Heart left ventricle (tissue), 16 donors: ENCODE results near the gene MSANTD1. TPM values are rescaled to one million over a fixed set of nuclear protein-coding genes. Genes with fewer than 3 reads are reported as not detected.
A peak's percentile ranks its signal among the peaks of the same experiment; 100 is the strongest.

ENCODE experiments used
- ATAC-seq, 4 donors: fragments of 200-7000 bp; cut with Tn5 transposase; one replicate each; pipeline ENCODE4 v1.9.1; 2020 to 2022; ENCODE audit warnings: moderate library complexity in 4 of 4, mild to moderate bottlenecking in 3 of 4, moderate number of reproducible peaks in 1 of 4
- DNase-seq, 5 donors: peaks; one replicate each; pipeline ENCODE4 v3.0.0-alpha.2; 2020
- H3K27ac ChIP-seq, 12 donors: fragments of 200-600 bp; sonication (generic) in 4 of 12; one replicate each; pipeline versions ENCODE4 v1.5.0 to v1.8.0; 2016 to 2022; ENCODE audit warnings: mild to moderate bottlenecking in 2 of 12
- H3K27me3 ChIP-seq, 9 donors: fragments of 200-600 bp; sonication (generic) in 2 of 9; one replicate each; pipeline versions ENCODE4 v1.5.1 to v1.8.0; 2016 to 2022; ENCODE audit warnings: mild to moderate bottlenecking in 3 of 9
- H3K36me3 ChIP-seq, 9 donors: fragments of 200-600 bp; sonication (generic) in 2 of 9; one replicate each; pipeline versions ENCODE4 v1.5.0 to v1.8.0; 2018 to 2022; ENCODE audit warnings: mild to moderate bottlenecking in 2 of 9
- H3K4me1 ChIP-seq, 12 donors: fragments of 200-600 bp; sonication (generic) in 4 of 12; one replicate each; pipeline versions ENCODE4 v1.5.0 to v1.8.0; 2016 to 2022; ENCODE audit warnings: mild to moderate bottlenecking in 3 of 12
- H3K4me3 ChIP-seq, 12 donors: fragments of 200-600 bp; sonication (generic) in 4 of 12; one replicate each; pipeline versions ENCODE4 v1.5.0 to v1.8.0; 2017 to 2022; ENCODE audit warnings: mild to moderate bottlenecking in 9 of 12, moderate library complexity in 4 of 12
- H3K9me3 ChIP-seq, 12 donors: fragments of 200-600 bp; sonication (generic) in 4 of 12; one replicate each; pipeline versions ENCODE4 v1.5.0 to v1.8.0; 2016 to 2022; ENCODE audit warnings: mild to moderate bottlenecking in 1 of 12
- CTCF ChIP-seq, 12 donors: fragments of 200-600 bp; sonication (generic) in 4 of 12; IDR thresholded peaks; one replicate each; pipeline versions ENCODE4 v1.5.0 to v1.8.0; 2018 to 2022; ENCODE audit warnings: antibody characterized with exemption in 12 of 12, mild to moderate bottlenecking in 5 of 12
- POLR2A ChIP-seq, 2 donors: fragments of 450-650 bp; IDR thresholded peaks; one replicate each; pipeline ENCODE4 v1.6.1; 2017; ENCODE audit warnings: antibody characterized with exemption in 2 of 2, mild to moderate bottlenecking in 2 of 2, moderate library complexity in 2 of 2
- WGBS, 4 donors: extraction: QIAGEN DNeasy Blood & Tissue Kit in 2 of 4; methylation state at CpG; one replicate each; pipeline versions ENCODE4 v1.1.5 to v1.1.7; 2013 to 2018; 5-methylcytosine and 5-hydroxymethylcytosine counted together
- intact Hi-C, 10 donors: fragments of 100-400 bp; cut with DNase I; formaldehyde crosslinking; loops; one replicate each; pipeline versions ENCODE4 v1.11.1 to v1.14.2; 2022
- polyA plus RNA-seq, 2 donors: library from polyadenylated mRNA; stranded (reverse); fragments of 200-250 nt; gene quantifications; one replicate each; pipeline ENCODE4 v1.2.3, GENCODE V29; 2013
- total RNA-seq, 9 donors: library from RNA; depleted of rRNA in 2 of 9; stranded (reverse); fragments of >200 nt in 2 of 9; fragmentation: NEBNext Ultra II Directional in 3 of 9; extraction: Animal tissue kit (Norgen Biotek cat#: 25700) in 3 of 9; gene quantifications; one replicate each; pipeline versions ENCODE4 v1.1.0 to v1.2.4, GENCODE V29; 2016 to 2023
- donor health status: ischemic (EF 13 %, LVEDD 7.1; RV severe dilation, severe dysfunction).
- donor health status: healthy with polysubstance abuse.
- donor health status: DM: no; HTN: yes; CAD: no.
- donor health status: DM: no; HTN: no; CAD: no.
- donor health status: ischemic (EF 25% LVEDD 6.9; RV normal size, moderate dysfunction).
- donor health status: ischemic (EF 25% LVEDD 5.7; RV mildly dilated, moderate dysfunction).
- donor health status: healthy.
- donor health status: DM: yes; HTN: yes; CAD: no.
- donor health status: ischemic (EF 35%, LVEDD 5.7; RV mildly dilated, moderate dysfunction).
- donor health status: nonischemic (EF 11% LVEDD 7.7; RV severe dilation, severe dysfunction).
- donor health status: DM: yes; HTN: yes; CAD: no.
- donor health status: PGD.
- donor health status: ischemic (EF 29% LVEDD 5.4; RV normal size, mild dysfunction).
- donor health status: nonischemic (EF 23%, LVEDD 6.1; RV moderate dilation, normal function).

Gene MSANTD1
- total and polyA plus RNA-seq, 11 donors, result 0.30 to 0.93 (median 0.34) TPM; not detected in 2

- Histone ChIP-seq H3K4me1 (no peaks in the 10 kb centered on the region), H3K27me3 (no peaks in the 10 kb centered on the region), H3K36me3 (peaks cover 0 to 5% (median 0%) of the 10 kb centered on the region in 9 donors), H3K27ac (no peak overlapping the region), H3K9me3 (no peaks in the 10 kb centered on the region), H3K4me3 (no peak overlapping the region)
- ATAC-seq, result no peak
- DNase-seq, result peak in 4 of 5 donors; percentile 3 to 48 (median 14)
- intact Hi-C loops, result no loop called here
- TF ChIP-seq CTCF (IDR thresholded peaks at IDR 0.05), result no peak
- no peak for TF ChIP-seq POLR2A (IDR thresholded peaks at IDR 0.05)
- WGBS, 4 donors, result 90 to 95% (median 94%) methylated on average over 5 to 9 of the region's 9 CpGs
Measured at GRCh38 chr4:3257103-3257555, 8.2 kb downstream of the MSANTD1 start.

DNA sequence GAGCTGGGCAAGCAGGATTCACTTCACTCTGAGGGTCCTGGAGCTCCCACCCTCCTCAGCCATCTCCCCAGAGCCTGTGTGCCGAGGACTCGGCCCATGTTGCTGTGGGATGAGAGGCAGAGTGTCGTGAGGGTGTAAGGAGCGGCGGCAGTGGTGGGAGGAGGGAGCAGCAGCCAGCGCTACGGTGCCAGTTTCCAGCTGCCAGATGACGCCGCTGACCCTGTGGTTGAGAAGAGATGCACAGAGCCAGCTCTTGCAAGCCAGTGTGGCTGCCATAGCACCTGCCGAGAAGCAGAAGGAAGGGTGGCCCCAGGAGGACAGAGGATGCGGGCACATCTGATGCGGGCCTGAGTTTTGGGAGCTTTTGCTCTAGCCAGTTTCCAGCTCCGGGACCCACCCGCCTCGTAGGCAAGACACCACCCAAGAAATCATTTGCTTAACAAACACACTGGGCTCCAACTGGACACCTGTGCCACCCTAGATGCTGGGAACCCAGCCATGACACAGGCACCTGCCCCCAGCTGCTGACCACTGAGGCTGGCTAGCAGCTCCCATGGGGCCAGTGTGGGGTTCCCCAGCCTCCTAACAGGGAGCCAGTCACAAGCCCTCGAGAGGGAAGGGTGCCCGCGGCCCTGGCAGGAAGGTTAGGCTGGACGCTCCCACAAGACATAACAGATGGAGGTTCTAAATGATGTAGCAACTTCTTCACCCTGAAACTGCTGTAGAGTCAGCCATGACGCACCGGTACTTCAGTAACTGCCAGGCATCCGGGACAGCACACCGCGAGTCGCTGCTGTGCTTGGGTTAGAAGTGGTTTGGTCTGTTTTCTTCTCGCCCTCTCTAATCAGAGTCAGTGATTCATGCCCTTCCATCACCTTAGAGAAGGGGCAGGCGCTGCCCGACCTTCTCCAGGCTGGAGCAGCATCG, 8.9 kb downstream of the MSANTD1 start:
- Histone ChIP-seq H3K4me1 (no peaks in the 10 kb centered on the region), H3K4me3 (no peak overlapping the region), H3K27me3 (no peaks in the 10 kb centered on the region), H3K27ac (no peak overlapping the region), H3K9me3 (no peaks in the 10 kb centered on the region), H3K36me3 (peaks cover 0 to 5% (median 0%) of the 10 kb centered on the region in 9 donors)
- ATAC-seq (no peak), DNase-seq (peak in 3 of 5 donors; percentile 2 to 14 (median 12))
- WGBS, 4 donors, result 88 to 93% (median 88%) methylated on average over 22 to 29 of the region's 29 CpGs
- intact Hi-C loops, result no loop called here
- no peak for TF ChIP-seq CTCF (IDR thresholded peaks at IDR 0.05)
- no peak for TF ChIP-seq POLR2A (IDR thresholded peaks at IDR 0.05)

GRCh38 chr4:3261411-3262207, 12.7 kb downstream of the MSANTD1 start:
- Histone ChIP-seq H3K4me1 (no peaks in the 10 kb centered on the region), H3K4me3 (no peak overlapping the region), H3K27ac (no peak overlapping the region), H3K36me3 (no peaks in the 10 kb centered on the region), H3K27me3 (no peaks in the 10 kb centered on the region), H3K9me3 (no peaks in the 10 kb centered on the region)
- 91 to 94% (median 93%) methylated on average over 35 of the region's 35 CpGs for WGBS, 4 donors
- ATAC-seq, result peak in 1 of 4 donors; percentile 40
- no peak for TF ChIP-seq CTCF (IDR thresholded peaks at IDR 0.05)
- no peak for TF ChIP-seq POLR2A (IDR thresholded peaks at IDR 0.05)
- intact Hi-C loops, result no loop called here
- peak in 3 of 5 donors; percentile 2 to 19 (median 14) for DNase-seq
